ENCODE results near the gene C1orf185. TPM values are rescaled to one million over a fixed set of nuclear protein-coding genes. Genes with fewer than 3 reads are reported as not detected.

C1orf185 gene
- total RNA-seq, 2 experiments from 2014 or later: not detected

GRCh38 chr1:51086496-51087271 is 15.3 kb upstream of the C1orf185 start:
- H3K36me3 Mint-ChIP-seq (ENCODE audit: low read depth): no peaks in the 10 kb centered on the region
- TF ChIP-seq CTCF (IDR thresholded peaks at IDR 0.05): no peak
- no peaks in the 10 kb centered on the region for H3K4me1 Mint-ChIP-seq (ENCODE audit: low read depth)
- POLR2A ChIA-PET: no interaction called here
- peaks cover 38% of the 10 kb centered on the region for H3K27me3 Mint-ChIP-seq
- intact Hi-C loops (cut with micrococcal nuclease): no loop called here
- DNase-seq: no peak
- CTCF ChIA-PET: interaction anchor here (2.8 kb wide), 1 partner anchor 103 kb away, joined by 15 read pairs; no protein-coding TSS in a partner anchor
- H3K4me3 Mint-ChIP-seq: no peak overlapping the region
- H3K9me3 Mint-ChIP-seq: peaks cover 3% of the 10 kb centered on the region
- ATAC-seq: no peak
- H3K27ac Mint-ChIP-seq: no peak overlapping the region

GRCh38 chr1:51088474-51088873 is 13.6 kb upstream of the C1orf185 start:
- POLR2A ChIA-PET: no interaction called here
- Mint-ChIP-seq H3K27ac (no peak overlapping the region), H3K27me3 (peaks cover 39% of the 10 kb centered on the region), H3K9me3 (peaks cover 5% of the 10 kb centered on the region), H3K4me1 (ENCODE audit: low read depth) (no peaks in the 10 kb centered on the region), H3K36me3 (ENCODE audit: low read depth) (no peaks in the 10 kb centered on the region), H3K4me3 (no peak overlapping the region)
- ATAC-seq: no peak
- CTCF ChIA-PET: interaction anchor here (0.7 to 2.8 kb wide), 6 partner anchors 44 to 314 kb away, joined by 3 to 15 read pairs (median 4); no protein-coding TSS in a partner anchor
- intact Hi-C loops (cut with micrococcal nuclease): no loop called here
- no peak for TF ChIP-seq CTCF (IDR thresholded peaks at IDR 0.05)
- DNase-seq: no peak

- peaks cover 45% of the 10 kb centered on the region for H3K27me3 Mint-ChIP-seq
- H3K4me3 Mint-ChIP-seq: no peak overlapping the region
- no peak for ATAC-seq
- H3K4me1 Mint-ChIP-seq (ENCODE audit: low read depth): no peaks in the 10 kb centered on the region
- TF ChIP-seq CTCF (IDR thresholded peaks at IDR 0.05): no peak
- intact Hi-C loops (cut with micrococcal nuclease): no loop called here
- H3K27ac Mint-ChIP-seq: no peak overlapping the region
- no peaks in the 10 kb centered on the region for H3K36me3 Mint-ChIP-seq (ENCODE audit: low read depth)
- CTCF ChIA-PET: no interaction called here
- no peak for DNase-seq
- POLR2A ChIA-PET: no interaction called here
- H3K9me3 Mint-ChIP-seq: peaks cover 5% of the 10 kb centered on the region
Observed at GRCh38 chr1:51093581-51093980, 8.4 kb upstream of the C1orf185 start.

GRCh38 chr1:51097171-51097570 is 4.9 kb upstream of the C1orf185 start:
- POLR2A ChIA-PET: no interaction called here
- H3K27ac Mint-ChIP-seq: no peak overlapping the region
- no peak for ATAC-seq
- CTCF ChIA-PET: no interaction called here
- H3K36me3 Mint-ChIP-seq (ENCODE audit: low read depth): no peaks in the 10 kb centered on the region
- H3K4me1 Mint-ChIP-seq (ENCODE audit: low read depth): no peaks in the 10 kb centered on the region
- DNase-seq: no peak
- peaks cover 2% of the 10 kb centered on the region for H3K9me3 Mint-ChIP-seq
- peaks cover 29% of the 10 kb centered on the region for H3K27me3 Mint-ChIP-seq
- TF ChIP-seq CTCF (IDR thresholded peaks at IDR 0.05): no peak
- no peak overlapping the region for H3K4me3 Mint-ChIP-seq
- intact Hi-C loops (cut with micrococcal nuclease): no loop called here

GRCh38 chr1:51100264-51100880 is 1.7 kb upstream of the C1orf185 start:
- no peak for TF ChIP-seq CTCF (IDR thresholded peaks at IDR 0.05)
- H3K9me3 Mint-ChIP-seq: no peaks in the 10 kb centered on the region
- POLR2A ChIA-PET: no interaction called here

More at GRCh38 chr1:51100264-51100880, 1.7 kb upstream of the C1orf185 start:
- H3K27ac Mint-ChIP-seq: no peak overlapping the region
- H3K4me1 Mint-ChIP-seq (ENCODE audit: low read depth): no peaks in the 10 kb centered on the region
- CTCF ChIA-PET: interaction anchor here (1.0 to 1.3 kb wide), 2 partner anchors 19 to 88 kb away, joined by 3 to 6 read pairs; no protein-coding TSS in a partner anchor
- DNase-seq (no peak), ATAC-seq (no peak)
- no peak overlapping the region for H3K4me3 Mint-ChIP-seq
- H3K27me3 Mint-ChIP-seq: peaks cover 11% of the 10 kb centered on the region
- intact Hi-C loops (cut with micrococcal nuclease): no loop called here
- H3K36me3 Mint-ChIP-seq (ENCODE audit: low read depth): no peaks in the 10 kb centered on the region

Measured in activated CD8-positive, alpha-beta T cell treated with anti-CD3 and anti-CD28 coated beads for 36 hours (primary cell).